Heart left ventricle (tissue), 13 donors: ENCODE measurements around the gene COL26A1.

ENCODE experiments used
- CTCF ChIP-seq, 12 donors: fragments of 200-600 bp; sonication (generic) in 4 of 12; IDR thresholded peaks; one replicate each; pipeline versions ENCODE4 v1.5.0 to v1.8.0; 2018 to 2022; ENCODE audit warnings: antibody characterized with exemption in 12 of 12, mild to moderate bottlenecking in 5 of 12
- POLR2A ChIP-seq, 2 donors: fragments of 450-650 bp; IDR thresholded peaks; one replicate each; pipeline ENCODE4 v1.6.1; 2017; ENCODE audit warnings: antibody characterized with exemption in 2 of 2, mild to moderate bottlenecking in 2 of 2, moderate library complexity in 2 of 2
- donor health status: ischemic (EF 13 %, LVEDD 7.1; RV severe dilation, severe dysfunction).
- donor health status: DM: no; HTN: yes; CAD: no.
- donor health status: DM: no; HTN: no; CAD: no.
- donor health status: ischemic (EF 25% LVEDD 6.9; RV normal size, moderate dysfunction).
- donor health status: ischemic (EF 25% LVEDD 5.7; RV mildly dilated, moderate dysfunction).
- donor health status: ischemic (EF 35%, LVEDD 5.7; RV mildly dilated, moderate dysfunction).
- donor health status: nonischemic (EF 11% LVEDD 7.7; RV severe dilation, severe dysfunction).
- donor health status: DM: yes; HTN: yes; CAD: no.
- donor health status: PGD.
- donor health status: ischemic (EF 29% LVEDD 5.4; RV normal size, mild dysfunction).
- donor health status: nonischemic (EF 23%, LVEDD 6.1; RV moderate dilation, normal function).

GRCh38 chr7:101347477-101347876 is 15.2 kb upstream of the COL26A1 start:
- TF ChIP-seq CTCF (IDR thresholded peaks at IDR 0.05) = no peak
- no peak for TF ChIP-seq POLR2A (IDR thresholded peaks at IDR 0.05)
